GM15510 (cell line): ENCODE results near the gene GALNT14.

Experiments
- POLR2A ChIP-seq: IDR thresholded peaks from 3 replicates; pipeline ENCODE4 v1.6.1; 2011; ENCODE audit warnings: borderline replicate concordance; ENCODE audit not compliant: insufficient read length; ENCODE audit errors: extremely low read depth

GALNT14 gene

GRCh38 chr2:30971231-30972025 is 166.8 kb downstream of the GALNT14 start:
- no peak for TF ChIP-seq POLR2A

GRCh38 chr2:30968660-30969397 is 169.4 kb downstream of the GALNT14 start:
- TF ChIP-seq POLR2A, result no peak

- TF ChIP-seq POLR2A, result no peak
Measured at GRCh38 chr2:30966786-30967185, 171.5 kb downstream of the GALNT14 start.

GRCh38 chr2:30965022-30965531 is 173.2 kb downstream of the GALNT14 start:
- TF ChIP-seq POLR2A, result no peak

GRCh38 chr2:30964334-30965005 is 173.8 kb downstream of the GALNT14 start:
- TF ChIP-seq POLR2A, result no peak

- no peak for TF ChIP-seq POLR2A
Measured at GRCh38 chr2:30963184-30963583, 175.1 kb downstream of the GALNT14 start.

- no peak for TF ChIP-seq POLR2A
Measured at GRCh38 chr2:30960213-30960612, 178.0 kb downstream of the GALNT14 start.

GRCh38 chr2:30959653-30960052 is 178.6 kb downstream of the GALNT14 start:
- TF ChIP-seq POLR2A, result no peak

- no peak for TF ChIP-seq POLR2A
Measured at GRCh38 chr2:30958918-30959265, 179.3 kb downstream of the GALNT14 start.

GRCh38 chr2:30958193-30958917 is 179.9 kb downstream of the GALNT14 start:
- TF ChIP-seq POLR2A, result no peak

- TF ChIP-seq POLR2A, result no peak
Measured at GRCh38 chr2:30957591-30957990, 180.6 kb downstream of the GALNT14 start.

- TF ChIP-seq POLR2A, result no peak
Measured at GRCh38 chr2:30956995-30957394, 181.2 kb downstream of the GALNT14 start.

GRCh38 chr2:30955516-30956132 is 182.6 kb downstream of the GALNT14 start:
- TF ChIP-seq POLR2A, result no peak

- no peak for TF ChIP-seq POLR2A
Measured at GRCh38 chr2:30950339-30950738, 187.9 kb downstream of the GALNT14 start.
